ENCODE data around the gene METTL3.
A peak's percentile ranks its signal among the peaks of the same experiment; 100 is the strongest.

METTL3 gene

DNA sequence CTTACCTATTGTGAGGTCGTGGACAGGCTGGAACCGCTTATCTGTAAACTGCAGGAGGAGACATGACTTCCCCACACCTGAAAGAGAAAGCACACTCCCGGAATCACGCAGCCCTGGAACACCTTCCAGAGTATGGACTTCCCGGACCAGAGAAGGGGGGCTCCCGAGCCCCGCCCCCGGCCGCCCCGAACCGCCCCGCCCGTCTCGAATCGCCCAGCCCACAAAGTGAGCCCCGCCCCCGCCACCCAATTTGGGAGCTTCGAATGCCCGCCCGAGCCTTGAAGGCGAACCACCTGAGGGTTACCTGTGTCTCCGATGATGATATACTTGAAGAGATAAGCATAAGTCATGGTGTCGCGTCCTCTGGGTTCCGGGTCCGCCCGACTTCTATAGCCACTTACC lies 34.6 kb downstream of the METTL3 start:
- WGBS (ENCODE audit: insufficient coverage), result 0% methylated on average over 17 of the region's 27 CpGs
- Histone ChIP-seq H3K27me3 (replicated peaks in 2 of 5; ENCODE audit: control insufficient read depth in 4 of 5, insufficient read depth in 5 of 5, low read length in 4 of 5) (no peaks in the 10 kb centered on the region), H3K36me3 (ENCODE audit: control insufficient read depth in 4 of 4, insufficient read depth in 4 of 4, low read length in 3 of 4) (peaks cover 4 to 22% (median 8%) of the 10 kb centered on the region in 4 experiments), H3K27ac (ENCODE audit: insufficient read depth in 1 of 2, low read depth in 1 of 2, low read length in 2 of 2, poor library complexity in 1 of 2, severe bottlenecking in 2 of 2) (peak overlapping the region; percentile 69 to 97), H3K4me3 (ENCODE audit: control insufficient read depth in 1 of 7, extremely low read depth in 1 of 7, insufficient read depth in 4 of 7, low read depth in 2 of 7, low read length in 6 of 7) (peak overlapping the region; percentile 82 to 100 (median 98)), H3K9me3 (ENCODE audit: control extremely low read depth in 1 of 5, control insufficient read depth in 4 of 5, insufficient read depth in 2 of 5, low read depth in 1 of 5, low read length in 4 of 5) (no peaks in the 10 kb centered on the region), H3K4me1 (ENCODE audit: control extremely low read depth in 1 of 4, control insufficient read depth in 4 of 4, insufficient read depth in 4 of 4, low read length in 3 of 4) (peaks cover 12 to 19% (median 15%) of the 10 kb centered on the region in 4 experiments)
- ChIA-PET POLR2A (interaction anchor here (0.7 to 1.8 kb wide), 4 partner anchors 10 to 245 kb away, joined by 3 to 11 read pairs (median 5); partner anchors contain the start of gene CHD8), CTCF (interaction anchor here (1.4 to 3.4 kb wide), 5 partner anchors 10 to 32 kb away, joined by 5 to 23 read pairs (median 17); partner anchors contain the start of gene CHD8)
- peak in 1 of 3 donors; percentile 83 for DNase-seq

DNA sequence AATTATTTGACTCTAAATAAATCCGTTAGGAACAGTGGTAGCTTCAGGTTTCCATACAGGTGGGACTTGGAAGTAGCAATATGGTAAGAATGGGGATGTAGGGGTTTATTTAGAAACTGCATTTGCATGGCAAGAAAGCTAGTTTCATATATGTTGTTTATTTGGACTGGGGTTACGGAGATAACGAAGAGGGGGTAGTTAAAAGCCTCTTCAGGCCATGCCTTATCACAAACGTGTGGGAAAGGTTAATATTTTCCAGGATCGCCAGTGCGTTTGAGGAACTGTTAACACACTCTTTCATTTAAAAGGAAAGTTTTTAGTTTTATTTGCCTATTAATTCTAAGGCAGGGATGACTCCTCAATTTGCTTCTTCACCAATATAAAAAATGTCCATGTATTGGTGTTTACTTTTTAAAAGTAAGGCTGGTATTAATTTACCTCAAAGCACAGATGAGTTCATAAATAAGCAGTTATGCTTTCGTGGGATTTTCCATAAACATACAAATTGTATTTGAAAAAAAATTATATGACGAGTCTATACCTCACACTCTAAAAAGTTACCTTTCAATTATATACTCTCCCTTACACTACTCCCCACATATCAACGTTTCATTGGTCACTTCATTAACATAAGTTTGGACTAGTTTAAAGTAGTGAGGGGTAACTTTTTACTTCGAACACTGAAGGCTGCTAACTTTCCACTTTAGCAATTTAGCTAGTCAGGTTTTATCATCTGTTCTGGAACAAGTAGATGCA lies 35.2 kb downstream of the METTL3 start:
- no peaks in the 10 kb centered on the region for H3K9me3 ChIP-seq (ENCODE audit: control extremely low read depth in 1 of 5, control insufficient read depth in 4 of 5, insufficient read depth in 2 of 5, low read depth in 1 of 5, low read length in 4 of 5)
- POLR2A ChIA-PET, result interaction anchor here (0.7 to 1.8 kb wide), 4 partner anchors 10 to 244 kb away, joined by 3 to 11 read pairs (median 5); partner anchors contain the start of gene CHD8
- 100% methylated on average over 2 of the region's 10 CpGs for WGBS (ENCODE audit: insufficient coverage)
- H3K36me3 ChIP-seq (ENCODE audit: control insufficient read depth in 4 of 4, insufficient read depth in 4 of 4, low read length in 3 of 4), result peaks cover 4 to 22% (median 8%) of the 10 kb centered on the region in 4 experiments
- peak overlapping the region; percentile 69 to 97 for H3K27ac ChIP-seq (ENCODE audit: insufficient read depth in 1 of 2, low read depth in 1 of 2, low read length in 2 of 2, poor library complexity in 1 of 2, severe bottlenecking in 2 of 2)
- DNase-seq, result no peak
- H3K4me1 ChIP-seq (ENCODE audit: control extremely low read depth in 1 of 4, control insufficient read depth in 4 of 4, insufficient read depth in 4 of 4, low read length in 3 of 4), result peaks cover 12 to 19% (median 15%) of the 10 kb centered on the region in 4 experiments
- peak overlapping the region; percentile 24 to 100 (median 98) for H3K4me3 ChIP-seq (ENCODE audit: control insufficient read depth in 1 of 7, extremely low read depth in 1 of 7, insufficient read depth in 4 of 7, low read depth in 2 of 7, low read length in 6 of 7)
- CTCF ChIA-PET, result interaction anchor here (1.6 to 3.4 kb wide), 4 partner anchors 9 to 22 kb away, joined by 5 to 23 read pairs (median 19); partner anchors contain the start of gene CHD8
- H3K27me3 ChIP-seq (replicated peaks in 2 of 5; ENCODE audit: control insufficient read depth in 4 of 5, insufficient read depth in 5 of 5, low read length in 4 of 5), result no peaks in the 10 kb centered on the region

DNA sequence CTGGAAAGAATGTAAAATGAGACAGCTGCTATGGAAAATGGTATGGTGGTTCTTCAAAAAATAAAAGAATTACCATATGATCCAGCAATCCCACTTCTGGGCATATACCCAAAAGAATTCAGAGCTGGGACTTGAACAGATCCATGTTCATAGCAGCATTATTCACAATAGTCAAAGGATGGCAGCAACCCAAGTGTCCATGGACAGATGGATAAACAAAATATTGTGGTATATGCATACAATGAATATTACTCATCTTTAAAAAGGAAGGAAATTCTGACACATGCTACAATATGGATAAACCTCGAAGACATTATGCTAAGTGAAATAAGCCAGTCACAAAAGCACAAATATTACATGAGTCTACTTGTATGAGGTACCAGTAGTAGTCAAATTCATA lies 43.5 kb downstream of the METTL3 start:
- no CpG with 5 or more reads among the region's 1 CpG for WGBS (ENCODE audit: insufficient coverage)
- no peak for DNase-seq
- H3K9me3 ChIP-seq (ENCODE audit: control extremely low read depth in 1 of 5, control insufficient read depth in 4 of 5, insufficient read depth in 2 of 5, low read depth in 1 of 5, low read length in 4 of 5), result no peaks in the 10 kb centered on the region
- no peaks in the 10 kb centered on the region for H3K4me1 ChIP-seq (ENCODE audit: control extremely low read depth in 1 of 4, control insufficient read depth in 4 of 4, insufficient read depth in 4 of 4, low read length in 3 of 4)
- peaks cover 11 to 60% (median 29%) of the 10 kb centered on the region in 4 experiments for H3K36me3 ChIP-seq (ENCODE audit: control insufficient read depth in 4 of 4, insufficient read depth in 4 of 4, low read length in 3 of 4)
- ChIA-PET CTCF (interaction anchor here (3.1 kb wide), 1 partner anchor 9 kb away, joined by 17 read pairs; the partner anchor contains the start of genes RAB2B and TOX4), POLR2A (no interaction called here)
- H3K27ac ChIP-seq (ENCODE audit: insufficient read depth in 1 of 2, low read depth in 1 of 2, low read length in 2 of 2, poor library complexity in 1 of 2, severe bottlenecking in 2 of 2), result no peak overlapping the region
- H3K4me3 ChIP-seq (ENCODE audit: control insufficient read depth in 1 of 7, extremely low read depth in 1 of 7, insufficient read depth in 4 of 7, low read depth in 2 of 7, low read length in 6 of 7), result no peak overlapping the region
- H3K27me3 ChIP-seq (replicated peaks in 2 of 5; ENCODE audit: control insufficient read depth in 4 of 5, insufficient read depth in 5 of 5, low read length in 4 of 5), result no peaks in the 10 kb centered on the region

DNA sequence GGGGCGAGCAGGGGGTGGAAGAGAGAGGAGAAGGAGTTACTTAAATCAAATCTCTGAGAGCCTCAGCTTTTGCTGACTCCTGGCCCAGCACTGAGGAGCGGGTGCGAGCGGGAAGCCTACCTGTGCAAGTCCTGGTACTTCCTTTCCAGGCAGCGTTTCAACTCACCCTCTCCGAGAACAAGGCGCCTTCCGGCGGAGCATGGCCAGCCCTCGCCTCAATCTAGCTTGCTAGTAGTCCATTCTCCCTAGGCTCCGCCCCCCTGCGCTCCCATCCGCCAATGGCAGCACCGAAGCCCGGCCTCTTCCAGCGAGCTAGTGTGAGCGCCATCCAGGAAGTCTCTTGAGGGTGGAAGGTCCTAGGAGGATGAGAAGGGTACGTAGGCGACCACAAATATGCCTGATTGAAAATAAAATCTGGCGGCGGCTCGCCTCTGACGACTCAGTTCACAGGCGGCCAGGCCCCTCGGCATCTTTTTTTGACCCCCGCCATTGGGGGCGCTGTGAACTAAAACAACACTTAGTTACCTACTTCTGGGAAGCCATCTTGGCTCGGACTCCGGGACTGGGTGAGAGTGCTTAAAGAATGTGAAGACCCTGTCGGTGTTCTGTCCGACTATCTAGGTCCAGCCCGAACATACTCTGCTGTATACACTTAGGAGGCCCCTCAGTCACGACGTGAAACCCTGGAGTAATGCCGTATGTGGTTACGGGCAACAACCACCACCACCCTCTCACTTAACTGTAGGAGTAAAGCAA lies 55.0 kb downstream of the METTL3 start, which contains the start of gene CHD8:
CHD8 (minus strand) TSS at position 212 of the 756 bp plus-strand sequence. CDS start 24,480 bp downstream, outside the sequence.
- no peaks in the 10 kb centered on the region for H3K9me3 ChIP-seq (ENCODE audit: control extremely low read depth in 1 of 5, control insufficient read depth in 4 of 5, insufficient read depth in 2 of 5, low read depth in 1 of 5, low read length in 4 of 5)
- ChIA-PET POLR2A (interaction anchor here (0.6 to 1.9 kb wide), 4 partner anchors 19 to 127 kb away, joined by 4 to 11 read pairs (median 8); partner anchors contain the start of genes METTL3, RAB2B and TOX4), CTCF (interaction anchor here (0.6 to 6.3 kb wide), 11 partner anchors 9 to 199 kb away, joined by 3 to 23 read pairs (median 3); partner anchors contain the start of genes RAB2B and TOX4)
- H3K27ac ChIP-seq (ENCODE audit: insufficient read depth in 1 of 2, low read depth in 1 of 2, low read length in 2 of 2, poor library complexity in 1 of 2, severe bottlenecking in 2 of 2), result peak within 1 kb of the TSS; percentile 94 to 98
- under 1% methylated on average over 26 of the region's 36 CpGs for WGBS (ENCODE audit: insufficient coverage)
- H3K27me3 ChIP-seq (replicated peaks in 2 of 5; ENCODE audit: control insufficient read depth in 4 of 5, insufficient read depth in 5 of 5, low read length in 4 of 5), result no peaks in the 10 kb centered on the region
- peaks cover 7 to 14% (median 10%) of the 10 kb centered on the region in 4 experiments for H3K4me1 ChIP-seq (ENCODE audit: control extremely low read depth in 1 of 4, control insufficient read depth in 4 of 4, insufficient read depth in 4 of 4, low read length in 3 of 4)
- peak within 1 kb of the TSS; percentile 81 to 99 (median 96) for H3K4me3 ChIP-seq (ENCODE audit: control insufficient read depth in 1 of 7, extremely low read depth in 1 of 7, insufficient read depth in 4 of 7, low read depth in 2 of 7, low read length in 6 of 7)
- DNase-seq, result peak; percentile 100
- H3K36me3 ChIP-seq (ENCODE audit: control insufficient read depth in 4 of 4, insufficient read depth in 4 of 4, low read length in 3 of 4), result peaks cover 5 to 19% (median 10%) of the 10 kb centered on the region in 4 experiments

DNA sequence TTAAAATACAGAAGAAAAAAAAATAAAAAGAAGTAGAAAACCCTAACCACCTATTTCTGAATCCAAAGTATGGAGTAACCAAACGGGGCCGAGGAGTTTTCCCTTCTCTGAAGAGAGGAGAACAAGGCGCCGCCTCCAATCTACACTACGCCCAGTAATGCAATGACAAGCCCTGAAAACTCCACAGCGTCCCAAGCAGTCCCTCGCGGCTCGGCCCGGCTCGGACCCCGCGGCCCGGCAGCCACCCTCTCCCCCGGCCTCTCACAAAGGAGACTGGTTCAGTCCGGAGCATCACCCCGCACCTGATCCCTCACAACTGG lies 55.6 kb downstream of the METTL3 start:
- H3K4me3 ChIP-seq (ENCODE audit: control insufficient read depth in 1 of 7, extremely low read depth in 1 of 7, insufficient read depth in 4 of 7, low read depth in 2 of 7, low read length in 6 of 7), result peak overlapping the region; percentile 81 to 99 (median 96)
- H3K27me3 ChIP-seq (replicated peaks in 2 of 5; ENCODE audit: control insufficient read depth in 4 of 5, insufficient read depth in 5 of 5, low read length in 4 of 5), result no peaks in the 10 kb centered on the region
- peak overlapping the region; percentile 72 to 89 for H3K27ac ChIP-seq (ENCODE audit: insufficient read depth in 1 of 2, low read depth in 1 of 2, low read length in 2 of 2, poor library complexity in 1 of 2, severe bottlenecking in 2 of 2)
- ChIA-PET POLR2A (interaction anchor here (0.6 to 1.9 kb wide), 4 partner anchors 18 to 126 kb away, joined by 4 to 11 read pairs (median 8); partner anchors contain the start of genes METTL3, RAB2B and TOX4), CTCF (interaction anchor here (0.6 to 6.3 kb wide), 12 partner anchors 9 to 199 kb away, joined by 3 to 23 read pairs (median 3); partner anchors contain the start of genes RAB2B and TOX4)
- WGBS (ENCODE audit: insufficient coverage), result 0% methylated on average over 12 of the region's 17 CpGs
- no peak for DNase-seq
- H3K9me3 ChIP-seq (ENCODE audit: control extremely low read depth in 1 of 5, control insufficient read depth in 4 of 5, insufficient read depth in 2 of 5, low read depth in 1 of 5, low read length in 4 of 5), result no peaks in the 10 kb centered on the region
- H3K4me1 ChIP-seq (ENCODE audit: control extremely low read depth in 1 of 4, control insufficient read depth in 4 of 4, insufficient read depth in 4 of 4, low read length in 3 of 4), result peaks cover 7 to 14% (median 10%) of the 10 kb centered on the region in 4 experiments
- H3K36me3 ChIP-seq (ENCODE audit: control insufficient read depth in 4 of 4, insufficient read depth in 4 of 4, low read length in 3 of 4), result peaks cover 2 to 14% (median 7%) of the 10 kb centered on the region in 4 experiments

DNA sequence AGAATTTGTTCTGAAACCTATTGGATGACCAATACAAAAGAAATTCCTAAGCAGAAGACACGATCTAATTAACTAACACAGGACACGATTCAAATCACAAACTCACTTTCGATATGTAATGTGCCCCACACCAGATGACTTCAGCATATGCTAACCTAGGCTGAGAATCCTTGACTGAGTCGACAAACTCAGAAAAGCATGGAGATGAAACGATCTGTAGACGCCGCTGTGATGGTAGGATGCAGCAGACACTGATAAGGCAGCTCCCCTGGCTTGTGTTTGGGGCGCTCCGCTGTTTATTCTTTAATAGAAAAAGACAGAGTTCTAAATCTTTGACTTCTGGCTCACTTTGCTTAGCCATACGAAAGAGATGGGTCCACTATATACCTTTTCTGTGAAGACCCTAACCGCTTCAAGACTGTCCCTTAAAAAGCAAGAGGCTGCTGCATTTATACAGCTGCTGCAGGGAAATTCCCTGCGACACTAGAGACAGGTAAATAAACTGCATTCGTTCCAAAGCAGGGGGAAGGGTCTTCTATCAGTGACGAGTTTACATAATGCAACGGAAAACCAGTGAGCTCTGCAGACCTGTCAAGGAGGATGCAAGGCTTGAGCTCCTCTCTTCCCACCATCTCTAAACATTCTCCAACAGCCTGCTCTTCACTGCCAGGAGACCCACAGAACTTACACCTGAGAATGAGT lies 56.1 kb downstream of the METTL3 start:
- Histone ChIP-seq H3K27me3 (replicated peaks in 2 of 5; ENCODE audit: control insufficient read depth in 4 of 5, insufficient read depth in 5 of 5, low read length in 4 of 5) (no peaks in the 10 kb centered on the region), H3K4me3 (ENCODE audit: control insufficient read depth in 1 of 7, extremely low read depth in 1 of 7, insufficient read depth in 4 of 7, low read depth in 2 of 7, low read length in 6 of 7) (peak overlapping the region in 6 of 7 experiments; percentile 86 to 99 (median 96)), H3K36me3 (ENCODE audit: control insufficient read depth in 4 of 4, insufficient read depth in 4 of 4, low read length in 3 of 4) (peaks cover 2 to 12% (median 7%) of the 10 kb centered on the region in 4 experiments), H3K4me1 (ENCODE audit: control extremely low read depth in 1 of 4, control insufficient read depth in 4 of 4, insufficient read depth in 4 of 4, low read length in 3 of 4) (peaks cover 7 to 14% (median 10%) of the 10 kb centered on the region in 4 experiments), H3K9me3 (ENCODE audit: control extremely low read depth in 1 of 5, control insufficient read depth in 4 of 5, insufficient read depth in 2 of 5, low read depth in 1 of 5, low read length in 4 of 5) (no peaks in the 10 kb centered on the region), H3K27ac (ENCODE audit: insufficient read depth in 1 of 2, low read depth in 1 of 2, low read length in 2 of 2, poor library complexity in 1 of 2, severe bottlenecking in 2 of 2) (peak overlapping the region; percentile 72 to 89)
- DNase-seq, result peak in 2 of 3 donors; percentile 46 to 62
- CTCF ChIA-PET, result interaction anchor here (1.2 to 6.3 kb wide), 7 partner anchors 8 to 198 kb away, joined by 3 to 23 read pairs (median 4); partner anchors contain the start of genes RAB2B and TOX4
- WGBS (ENCODE audit: insufficient coverage), result 59% methylated on average over 10 of the region's 15 CpGs
- POLR2A ChIA-PET, result interaction anchor here (0.6 to 1.9 kb wide), 2 partner anchors 22 to 126 kb away, joined by 4 to 11 read pairs; partner anchors contain the start of genes RAB2B and TOX4
